Caco-2 (cell line): ENCODE results near the gene USH2A. TPM values are rescaled to one million over a fixed set of nuclear protein-coding genes. Genes with fewer than 3 reads are reported as not detected.
A peak's percentile ranks its signal among the peaks of the same experiment; 100 is the strongest.

ENCODE experiments used
- BruUV-seq: library from RNA; stranded (reverse); fragments of 400-500 nt; replicated peaks from 2 replicates; lab custom pipeline; 2021; lab: Mats Ljungman, UMichigan
- CTCF ChIA-PET: fragments of 300-600 bp; sonication (Branson Sonifier 250); formaldehyde crosslinking; loops from one replicate; lab custom pipeline; 2022; ENCODE audit warnings: antibody characterized with exemption; lab: Charles Lee
- POLR2A ChIA-PET: fragments of 300-600 bp; sonication (Branson Sonifier 250); formaldehyde crosslinking; loops from one replicate; lab custom pipeline; 2022; ENCODE audit warnings: antibody characterized with exemption; lab: Charles Lee
- DNase-seq, 2 experiments: peaks; one replicate each; pipeline versions ENCODE4 v3.0.0 to v3.0.0-alpha.2; 2020 to 2022
- H3K27me3 ChIP-seq: replicated peaks from 2 replicates; pipeline ENCODE4 v1.6.0; 2011; ENCODE audit warnings: low read length; ENCODE audit not compliant: control insufficient read depth, insufficient read depth
- H3K36me3 ChIP-seq: 2 replicates; pipeline ENCODE4 v1.5.1; 2011; ENCODE audit warnings: low read length; ENCODE audit not compliant: control insufficient read depth, insufficient read depth
- H3K4me1 ChIP-seq: fragments of 250-450 bp; sonication (Bioruptor Pico); 2 replicates; pipeline ENCODE4 v1.5.1; 2020; ENCODE audit warnings: mild to moderate bottlenecking
- H3K4me3 ChIP-seq: 2 replicates; pipeline ENCODE4 v1.5.1; 2011; ENCODE audit warnings: low read depth, mild to moderate bottlenecking, control low read depth, low read length
- H3K9me3 ChIP-seq: fragments of 250-450 bp; sonication (Bioruptor Pico); 2 replicates; pipeline ENCODE4 v1.5.1; 2020; ENCODE audit warnings: mild to moderate bottlenecking, moderate library complexity
- H3K27ac Mint-ChIP-seq: one replicate; pipeline ENCODE4 v1.8.0; 2022; ENCODE audit warnings: mixed read lengths; ENCODE audit not compliant: unreplicated experiment
- H3K27me3 Mint-ChIP-seq: one replicate; pipeline ENCODE4 v1.8.0; 2022; ENCODE audit warnings: mixed read lengths; ENCODE audit not compliant: insufficient read depth, unreplicated experiment
- H3K36me3 Mint-ChIP-seq: one replicate; pipeline ENCODE4 v1.8.0; 2022; ENCODE audit warnings: mild to moderate bottlenecking, mixed read lengths; ENCODE audit not compliant: insufficient read depth, unreplicated experiment
- H3K4me1 Mint-ChIP-seq: one replicate; pipeline ENCODE4 v1.8.0; 2022; ENCODE audit warnings: low read depth, mixed read lengths; ENCODE audit not compliant: unreplicated experiment
- H3K4me3 Mint-ChIP-seq: one replicate; pipeline ENCODE4 v1.8.0; 2022; ENCODE audit warnings: mild to moderate bottlenecking, moderate library complexity, mixed read lengths; ENCODE audit not compliant: unreplicated experiment
- H3K9me3 Mint-ChIP-seq: one replicate; pipeline ENCODE4 v1.8.0; 2022; ENCODE audit warnings: mixed read lengths; ENCODE audit not compliant: unreplicated experiment
- intact Hi-C: fragments of 100-400 bp; cut with micrococcal nuclease; formaldehyde crosslinking; loops from one replicate; pipeline ENCODE4 v1.10.0; 2022; ENCODE audit not compliant: unreplicated experiment
- total RNA-seq: library from RNA; stranded (reverse); gene quantifications from 2 replicates; pipeline ENCODE4 v1.2.3, GENCODE V29; 2022
- TF ChIP-seq, protein P1 (sequence below), 2 experiments: fragments of 200-600 bp in 1 of 2; IDR thresholded peaks; 1 replicate in 1 of 2; 2 replicates in 1 of 2; pipeline versions ENCODE4 v1.5.1 to v1.8.0; 2011 to 2022; ENCODE audit warnings: antibody characterized with exemption in 1 of 2, control low read depth in 1 of 2, inconsistent platforms in 1 of 2, low read depth in 1 of 2, low read length in 1 of 2, mild to moderate bottlenecking in 1 of 2, moderate library complexity in 1 of 2; ENCODE audit not compliant: insufficient read depth in 1 of 2, severe bottlenecking in 1 of 2, unreplicated experiment in 1 of 2

USH2A gene
- total RNA-seq, 1 experiment from 2014 or later, result 0.11 TPM

- CTCF ChIA-PET, result no interaction called here
- H3K27ac Mint-ChIP-seq, result no peak overlapping the region
- POLR2A ChIA-PET, result no interaction called here
Measured at GRCh38 chr1:215717677-215718426, 705.4 kb downstream of the USH2A start.

DNA sequence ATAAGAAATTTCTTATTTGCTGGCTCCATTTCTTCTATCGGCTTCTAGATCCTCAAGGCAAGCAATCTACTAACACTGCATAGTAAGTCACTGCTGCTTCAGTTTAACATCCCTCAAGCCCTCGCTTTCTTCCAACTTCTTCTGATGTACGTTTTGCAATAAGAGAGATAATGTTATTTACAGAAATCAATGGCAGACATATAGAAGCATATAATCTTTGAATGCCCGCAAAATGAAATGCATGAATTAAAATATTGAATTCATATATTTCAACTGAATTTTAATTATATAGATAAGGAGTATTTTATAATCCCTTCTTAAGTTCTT lies 712.4 kb downstream of the USH2A start:
- POLR2A ChIA-PET, result no interaction called here
- Mint-ChIP-seq H3K27me3 (no peaks in the 10 kb centered on the region), H3K36me3 (no peaks in the 10 kb centered on the region), H3K9me3 (no peaks in the 10 kb centered on the region), H3K4me1 (no peaks in the 10 kb centered on the region), H3K4me3 (no peak overlapping the region), H3K27ac (no peak overlapping the region)
- BruUV-seq, result no TSS peak
- no peaks in the 10 kb centered on the region for H3K9me3 ChIP-seq
- H3K4me1 ChIP-seq, result no peaks in the 10 kb centered on the region
- intact Hi-C loops, result no loop called here
- TF ChIP-seq, protein P1, sequence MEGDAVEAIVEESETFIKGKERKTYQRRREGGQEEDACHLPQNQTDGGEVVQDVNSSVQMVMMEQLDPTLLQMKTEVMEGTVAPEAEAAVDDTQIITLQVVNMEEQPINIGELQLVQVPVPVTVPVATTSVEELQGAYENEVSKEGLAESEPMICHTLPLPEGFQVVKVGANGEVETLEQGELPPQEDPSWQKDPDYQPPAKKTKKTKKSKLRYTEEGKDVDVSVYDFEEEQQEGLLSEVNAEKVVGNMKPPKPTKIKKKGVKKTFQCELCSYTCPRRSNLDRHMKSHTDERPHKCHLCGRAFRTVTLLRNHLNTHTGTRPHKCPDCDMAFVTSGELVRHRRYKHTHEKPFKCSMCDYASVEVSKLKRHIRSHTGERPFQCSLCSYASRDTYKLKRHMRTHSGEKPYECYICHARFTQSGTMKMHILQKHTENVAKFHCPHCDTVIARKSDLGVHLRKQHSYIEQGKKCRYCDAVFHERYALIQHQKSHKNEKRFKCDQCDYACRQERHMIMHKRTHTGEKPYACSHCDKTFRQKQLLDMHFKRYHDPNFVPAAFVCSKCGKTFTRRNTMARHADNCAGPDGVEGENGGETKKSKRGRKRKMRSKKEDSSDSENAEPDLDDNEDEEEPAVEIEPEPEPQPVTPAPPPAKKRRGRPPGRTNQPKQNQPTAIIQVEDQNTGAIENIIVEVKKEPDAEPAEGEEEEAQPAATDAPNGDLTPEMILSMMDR (IDR thresholded peaks at IDR 0.05; ENCODE audit: insufficient read depth in 1 of 2, low read depth in 1 of 2, low read length in 1 of 2, severe bottlenecking in 1 of 2, unreplicated experiment in 1 of 2), result no peak
- no peak for DNase-seq
- CTCF ChIA-PET, result interaction anchor here (1.0 kb wide), 2 partner anchors 192 to 510 kb away, joined by 4 to 7 read pairs; no protein-coding TSS in a partner anchor
- H3K27me3 ChIP-seq, result no peaks in the 10 kb centered on the region; the same call in 1 of the 2 replicates
- no peaks in the 10 kb centered on the region for H3K36me3 ChIP-seq
- H3K4me3 ChIP-seq, result no peak overlapping the region

More at GRCh38 chr1:215717677-215718426, 705.4 kb downstream of the USH2A start:
- no peak for DNase-seq
- Mint-ChIP-seq H3K27me3 (peaks cover 3% of the 10 kb centered on the region), H3K36me3 (no peaks in the 10 kb centered on the region), H3K9me3 (no peaks in the 10 kb centered on the region), H3K4me1 (no peaks in the 10 kb centered on the region), H3K4me3 (no peak overlapping the region)
- Histone ChIP-seq H3K9me3 (no peaks in the 10 kb centered on the region), H3K4me1 (no peaks in the 10 kb centered on the region), H3K27me3 (no peaks in the 10 kb centered on the region), H3K36me3 (no peaks in the 10 kb centered on the region), H3K4me3 (no peak overlapping the region)
- no TSS peak for BruUV-seq
- intact Hi-C loops, result no loop called here
- TF ChIP-seq, protein P1 (IDR thresholded peaks at IDR 0.05; ENCODE audit: insufficient read depth in 1 of 2, low read depth in 1 of 2, low read length in 1 of 2, severe bottlenecking in 1 of 2, unreplicated experiment in 1 of 2), result no peak

- H3K4me1 ChIP-seq, result no peaks in the 10 kb centered on the region
- no peaks in the 10 kb centered on the region; the same call in 1 of the 2 replicates for H3K27me3 ChIP-seq
- ChIA-PET POLR2A (no interaction called here), CTCF (interaction anchor here (0.6 to 1.0 kb wide), 4 partner anchors 45 to 511 kb away, joined by 3 to 7 read pairs (median 4); no protein-coding TSS in a partner anchor)
- H3K4me1 Mint-ChIP-seq, result no peaks in the 10 kb centered on the region
- H3K27ac Mint-ChIP-seq, result no peak overlapping the region
- H3K4me3 ChIP-seq, result no peak overlapping the region
- no peaks in the 10 kb centered on the region for H3K36me3 Mint-ChIP-seq
- H3K9me3 Mint-ChIP-seq, result no peaks in the 10 kb centered on the region
- no peaks in the 10 kb centered on the region for H3K9me3 ChIP-seq
- H3K36me3 ChIP-seq, result no peaks in the 10 kb centered on the region
- intact Hi-C loops, result no loop called here
- no peak overlapping the region for H3K4me3 Mint-ChIP-seq
- no TSS peak for BruUV-seq
- H3K27me3 Mint-ChIP-seq, result no peaks in the 10 kb centered on the region
- DNase-seq, result peak in 1 of 2 experiments; percentile 46
- TF ChIP-seq, protein P1 (IDR thresholded peaks at IDR 0.05; ENCODE audit: insufficient read depth in 1 of 2, low read depth in 1 of 2, low read length in 1 of 2, severe bottlenecking in 1 of 2, unreplicated experiment in 1 of 2), result peak; percentile 44 to 49
Measured at GRCh38 chr1:215710036-215710898, 713.0 kb downstream of the USH2A start.
